HuH-7.5 (cell line): Measurements from ENCODE around the gene ATP2C2.

ENCODE experiments used
- DNase-seq: peaks from one replicate; pipeline ENCODE4 v3.0.0; 2011; ENCODE audit warnings: low spot score

The ATP2C2 gene

GRCh38 chr16:84513666-84514065 lies 145.3 kb downstream of the ATP2C2 start:
- DNase-seq = no peak
